ENCODE results near the gene TTC32. TPM values are rescaled to one million over a fixed set of nuclear protein-coding genes. Genes with fewer than 3 reads are reported as not detected.
"Not testable (repeated sequence)": the region's sequence is repeated elsewhere in the genome, so short reads cannot be mapped to it uniquely, and the experiment has no call there.

Gene TTC32
- total RNA-seq, 1 experiment from 2014 or later: 11.5 TPM

DNA sequence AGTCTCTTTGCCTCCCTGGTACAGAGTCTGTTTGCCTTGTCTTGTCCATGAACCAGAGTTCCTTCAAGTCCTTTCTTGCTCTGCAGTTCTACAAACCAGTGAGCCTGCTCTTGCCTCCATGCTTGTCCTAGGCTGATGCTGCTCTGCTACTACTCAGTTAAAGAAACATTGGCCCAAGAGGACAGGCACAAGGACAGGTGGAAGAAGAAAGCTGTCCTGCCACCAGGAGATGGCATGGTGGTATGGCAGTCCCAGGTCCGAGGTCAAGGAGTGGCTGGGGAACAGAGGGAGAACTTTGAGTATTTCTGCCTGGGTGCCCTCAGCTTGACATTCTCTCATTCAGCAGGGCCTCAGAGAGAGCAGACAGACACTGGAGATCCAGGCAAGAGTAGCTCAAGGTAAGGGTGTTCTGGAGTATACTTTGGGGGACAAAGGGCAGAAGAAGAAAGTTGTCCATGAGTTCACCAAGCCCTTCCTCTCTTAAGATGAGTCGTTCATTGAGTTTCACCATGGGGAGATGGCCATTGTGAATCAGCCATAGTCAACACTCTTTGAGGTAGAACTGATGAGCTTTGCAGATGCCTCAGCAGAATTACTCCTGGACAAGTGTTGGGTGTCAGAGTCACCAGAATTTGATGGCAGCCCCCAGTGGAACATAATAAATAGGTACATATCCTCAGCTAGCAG lies 20.4 kb downstream of the TTC32 start:
- no peaks in the 10 kb centered on the region for H3K9me3 ChIP-seq (ENCODE audit: low read depth, low read length, poor library complexity, severe bottlenecking)
- no peak overlapping the region for H3K4me3 ChIP-seq (ENCODE audit: low read depth, low read length, poor library complexity, severe bottlenecking)
- no TSS peak for BruUV-seq (replicated peaks)
- DNase-seq (ENCODE audit: low spot score): no peak
- intact Hi-C loops (cut with micrococcal nuclease; ENCODE audit: unreplicated experiment): no loop called here
- no peaks in the 10 kb centered on the region for H3K27me3 ChIP-seq (replicated peaks; ENCODE audit: insufficient read depth, low read depth, low read length, poor library complexity)
- H3K36me3 ChIP-seq (ENCODE audit: insufficient read depth, low read length, poor library complexity, severe bottlenecking): no peaks in the 10 kb centered on the region
- H3K4me1 ChIP-seq (ENCODE audit: insufficient read depth, low read length, poor library complexity, severe bottlenecking): no peaks in the 10 kb centered on the region
- H3K27ac ChIP-seq (ENCODE audit: low read depth, low read length, poor library complexity, severe bottlenecking): no peak overlapping the region
- POLR2A ChIA-PET (ENCODE audit: low non-redundant PET): no interaction called here
- CTCF ChIA-PET: no interaction called here
- TF ChIP-seq, protein P1, sequence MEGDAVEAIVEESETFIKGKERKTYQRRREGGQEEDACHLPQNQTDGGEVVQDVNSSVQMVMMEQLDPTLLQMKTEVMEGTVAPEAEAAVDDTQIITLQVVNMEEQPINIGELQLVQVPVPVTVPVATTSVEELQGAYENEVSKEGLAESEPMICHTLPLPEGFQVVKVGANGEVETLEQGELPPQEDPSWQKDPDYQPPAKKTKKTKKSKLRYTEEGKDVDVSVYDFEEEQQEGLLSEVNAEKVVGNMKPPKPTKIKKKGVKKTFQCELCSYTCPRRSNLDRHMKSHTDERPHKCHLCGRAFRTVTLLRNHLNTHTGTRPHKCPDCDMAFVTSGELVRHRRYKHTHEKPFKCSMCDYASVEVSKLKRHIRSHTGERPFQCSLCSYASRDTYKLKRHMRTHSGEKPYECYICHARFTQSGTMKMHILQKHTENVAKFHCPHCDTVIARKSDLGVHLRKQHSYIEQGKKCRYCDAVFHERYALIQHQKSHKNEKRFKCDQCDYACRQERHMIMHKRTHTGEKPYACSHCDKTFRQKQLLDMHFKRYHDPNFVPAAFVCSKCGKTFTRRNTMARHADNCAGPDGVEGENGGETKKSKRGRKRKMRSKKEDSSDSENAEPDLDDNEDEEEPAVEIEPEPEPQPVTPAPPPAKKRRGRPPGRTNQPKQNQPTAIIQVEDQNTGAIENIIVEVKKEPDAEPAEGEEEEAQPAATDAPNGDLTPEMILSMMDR (conservative IDR thresholded peaks at IDR 0.05; ENCODE audit: low read depth, low read length): no peak
- no peak for TF ChIP-seq EZH2 (IDR thresholded peaks at IDR 0.05; ENCODE audit: borderline replicate concordance, low read depth, low read length, poor library complexity, severe bottlenecking)

DNA sequence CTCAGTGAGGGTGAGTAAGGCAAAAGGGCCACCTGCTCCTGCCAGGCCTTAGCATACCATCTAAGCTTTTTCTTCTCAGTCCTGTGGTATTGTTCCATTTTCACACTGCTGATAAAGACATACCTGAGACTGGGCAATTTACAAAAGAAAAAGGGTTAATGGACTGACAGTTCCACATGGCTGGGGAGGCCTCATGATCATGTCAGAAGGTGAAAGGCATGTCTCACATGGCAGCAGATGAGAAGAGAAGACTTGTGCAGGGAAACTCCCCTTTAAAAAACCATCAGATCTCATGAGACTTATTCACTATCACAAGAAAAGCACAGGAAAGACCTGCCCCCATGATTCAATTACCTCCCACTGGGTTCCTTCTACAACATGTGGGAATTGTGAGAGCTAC lies 21.6 kb downstream of the TTC32 start:
- not testable (repeated sequence) for H3K36me3 ChIP-seq (ENCODE audit: insufficient read depth, low read length, poor library complexity, severe bottlenecking)

DNA sequence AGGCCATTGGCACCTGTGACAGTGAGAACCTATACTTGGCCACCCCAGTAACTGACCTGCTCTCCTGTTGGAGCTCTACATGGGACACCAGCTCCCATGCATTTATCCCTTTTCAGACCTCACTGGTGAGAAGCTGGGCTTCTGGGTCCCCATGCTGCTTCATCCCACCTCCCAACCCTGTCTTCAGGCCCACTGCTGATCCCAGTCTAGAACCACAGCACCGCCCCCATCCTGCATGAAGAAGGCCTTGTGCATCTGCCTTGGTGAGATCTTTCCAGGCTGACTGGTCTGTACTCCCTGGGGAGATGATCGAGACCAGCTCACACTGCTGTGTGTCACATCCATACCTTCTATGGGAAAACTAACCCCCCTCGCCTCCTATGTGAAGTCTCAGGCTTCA lies 22.7 kb downstream of the TTC32 start:
- intact Hi-C loops (cut with micrococcal nuclease; ENCODE audit: unreplicated experiment): no loop called here

More for the DNA sequence above, 21.6 kb downstream of the TTC32 start:
- H3K4me3 ChIP-seq (ENCODE audit: low read depth, low read length, poor library complexity, severe bottlenecking); BruUV-seq (replicated peaks); CTCF ChIA-PET; H3K4me1 ChIP-seq (ENCODE audit: insufficient read depth, low read length, poor library complexity, severe bottlenecking); DNase-seq (ENCODE audit: low spot score); H3K27ac ChIP-seq (ENCODE audit: low read depth, low read length, poor library complexity, severe bottlenecking); H3K27me3 ChIP-seq (replicated peaks; ENCODE audit: insufficient read depth, low read depth, low read length, poor library complexity); intact Hi-C loops (cut with micrococcal nuclease; ENCODE audit: unreplicated experiment); H3K9me3 ChIP-seq (ENCODE audit: low read depth, low read length, poor library complexity, severe bottlenecking); POLR2A ChIA-PET (ENCODE audit: low non-redundant PET): not testable (repeated sequence)

More for the DNA sequence above, 22.7 kb downstream of the TTC32 start:
- no peak overlapping the region for H3K27ac ChIP-seq (ENCODE audit: low read depth, low read length, poor library complexity, severe bottlenecking)
- H3K4me1 ChIP-seq (ENCODE audit: insufficient read depth, low read length, poor library complexity, severe bottlenecking): no peaks in the 10 kb centered on the region
- POLR2A ChIA-PET (ENCODE audit: low non-redundant PET): no interaction called here
- TF ChIP-seq, protein P1 (conservative IDR thresholded peaks at IDR 0.05; ENCODE audit: low read depth, low read length): no peak
- TF ChIP-seq EZH2 (IDR thresholded peaks at IDR 0.05; ENCODE audit: borderline replicate concordance, low read depth, low read length, poor library complexity, severe bottlenecking): no peak
- no peaks in the 10 kb centered on the region for H3K36me3 ChIP-seq (ENCODE audit: insufficient read depth, low read length, poor library complexity, severe bottlenecking)
- H3K4me3 ChIP-seq (ENCODE audit: low read depth, low read length, poor library complexity, severe bottlenecking): no peak overlapping the region
- H3K27me3 ChIP-seq (replicated peaks; ENCODE audit: insufficient read depth, low read depth, low read length, poor library complexity): no peaks in the 10 kb centered on the region
- no TSS peak for BruUV-seq (replicated peaks)
- CTCF ChIA-PET: no interaction called here
- no peak for DNase-seq (ENCODE audit: low spot score)
- no peaks in the 10 kb centered on the region for H3K9me3 ChIP-seq (ENCODE audit: low read depth, low read length, poor library complexity, severe bottlenecking)
